GM12873 (cell line): Measurements from ENCODE around the gene RAPSN.

ENCODE experiments used
- TF ChIP-seq, protein P1 (sequence below): IDR thresholded peaks from 2 replicates; pipeline ENCODE4 v1.5.1; 2012; ENCODE audit warnings: low read depth, mild to moderate bottlenecking, moderate library complexity, low read length, control low read depth; ENCODE audit not compliant: insufficient read depth; ENCODE audit errors: missing control alignments

Gene RAPSN

GRCh38 chr11:47440054-47440476, 8.9 kb downstream of the RAPSN start:
- TF ChIP-seq, protein P1, sequence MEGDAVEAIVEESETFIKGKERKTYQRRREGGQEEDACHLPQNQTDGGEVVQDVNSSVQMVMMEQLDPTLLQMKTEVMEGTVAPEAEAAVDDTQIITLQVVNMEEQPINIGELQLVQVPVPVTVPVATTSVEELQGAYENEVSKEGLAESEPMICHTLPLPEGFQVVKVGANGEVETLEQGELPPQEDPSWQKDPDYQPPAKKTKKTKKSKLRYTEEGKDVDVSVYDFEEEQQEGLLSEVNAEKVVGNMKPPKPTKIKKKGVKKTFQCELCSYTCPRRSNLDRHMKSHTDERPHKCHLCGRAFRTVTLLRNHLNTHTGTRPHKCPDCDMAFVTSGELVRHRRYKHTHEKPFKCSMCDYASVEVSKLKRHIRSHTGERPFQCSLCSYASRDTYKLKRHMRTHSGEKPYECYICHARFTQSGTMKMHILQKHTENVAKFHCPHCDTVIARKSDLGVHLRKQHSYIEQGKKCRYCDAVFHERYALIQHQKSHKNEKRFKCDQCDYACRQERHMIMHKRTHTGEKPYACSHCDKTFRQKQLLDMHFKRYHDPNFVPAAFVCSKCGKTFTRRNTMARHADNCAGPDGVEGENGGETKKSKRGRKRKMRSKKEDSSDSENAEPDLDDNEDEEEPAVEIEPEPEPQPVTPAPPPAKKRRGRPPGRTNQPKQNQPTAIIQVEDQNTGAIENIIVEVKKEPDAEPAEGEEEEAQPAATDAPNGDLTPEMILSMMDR, result no peak

DNA sequence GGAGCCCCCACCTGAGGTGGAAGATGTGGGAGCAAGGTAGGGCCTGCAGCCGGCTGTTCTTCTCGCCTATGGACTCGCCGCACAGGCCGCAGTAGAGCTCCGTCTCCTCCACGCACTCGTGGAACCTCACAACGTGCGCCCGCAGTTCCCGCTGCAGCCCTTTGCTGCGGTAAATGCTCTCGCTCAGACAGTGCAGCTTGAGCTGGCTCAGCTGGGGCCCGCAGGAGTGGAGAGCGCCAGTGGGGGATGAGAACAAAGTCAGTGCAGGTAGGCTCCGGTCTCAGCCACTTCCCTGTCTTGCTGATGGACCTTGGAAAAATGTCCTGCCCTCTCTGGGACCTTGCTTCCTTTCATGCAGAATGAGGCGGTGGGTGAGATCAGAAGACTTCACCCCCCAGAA, 10.2 kb downstream of the RAPSN start:
- TF ChIP-seq, protein P1, result no peak

- TF ChIP-seq, protein P1, result no peak
These were observed 11.1 kb downstream of the RAPSN start for GRCh38 chr11:47437746-47438418.

GRCh38 chr11:47437218-47437745, 11.7 kb downstream of the RAPSN start:
- TF ChIP-seq, protein P1, result no peak

GRCh38 chr11:47436726-47437125, 12.2 kb downstream of the RAPSN start:
- TF ChIP-seq, protein P1, result no peak

GRCh38 chr11:47435687-47436086, 13.2 kb downstream of the RAPSN start:
- TF ChIP-seq, protein P1, result no peak

DNA sequence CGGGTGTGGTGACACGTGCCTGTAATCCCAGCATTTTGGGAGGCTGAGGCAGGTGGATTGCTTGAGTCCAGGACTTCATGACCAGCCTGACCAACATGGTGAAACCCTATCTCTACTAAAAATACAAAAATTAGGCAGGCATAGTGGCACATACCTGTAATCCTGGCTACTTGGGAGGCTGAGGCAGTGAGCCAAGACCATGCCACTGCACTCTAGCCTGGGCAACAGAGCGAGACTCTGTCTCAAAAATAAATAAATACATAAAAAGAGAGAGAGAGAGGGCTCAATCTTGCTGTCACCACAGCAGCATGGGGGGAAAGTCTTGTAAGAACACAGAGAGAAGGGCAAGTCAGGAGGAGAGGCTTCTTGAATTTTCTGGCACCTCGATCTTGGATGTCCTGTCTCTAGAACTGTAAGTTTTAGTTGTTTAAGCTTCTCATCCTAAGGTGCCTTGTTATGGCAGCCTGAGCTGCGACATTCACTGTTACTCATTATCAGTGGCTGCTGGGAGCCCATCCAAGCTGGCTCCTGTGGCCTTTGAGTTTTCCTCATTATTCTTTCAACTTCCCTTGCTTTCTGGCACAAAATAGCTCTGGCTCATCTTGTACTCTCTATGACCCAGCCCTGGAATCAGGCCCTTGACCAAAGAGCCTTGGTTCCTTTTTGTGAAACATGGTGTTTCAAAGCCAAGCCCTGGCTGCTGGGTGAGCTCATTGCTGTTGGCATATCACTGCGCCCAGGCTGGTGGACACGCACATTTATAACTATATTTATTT, 14.7 kb downstream of the RAPSN start:
- TF ChIP-seq, protein P1, result no peak
